ENCODE data around the gene NPFF.

The NPFF gene

GRCh38 chr12:53479331-53479730 lies 28.0 kb downstream of the NPFF start:
- in situ Hi-C loops (cut with MboI; ENCODE audit: low sequenced_read_pairs): no loop called here

- in situ Hi-C loops (cut with MboI; ENCODE audit: low sequenced_read_pairs): no loop called here
These were observed 28.4 kb downstream of the NPFF start for GRCh38 chr12:53478865-53479264.

- in situ Hi-C loops (cut with MboI; ENCODE audit: low sequenced_read_pairs): no loop called here
These were observed 30.5 kb downstream of the NPFF start for GRCh38 chr12:53476769-53477209.

- in situ Hi-C loops (cut with MboI; ENCODE audit: low sequenced_read_pairs): loop anchor here (25.0 kb wide), 1 partner anchor 438 kb away; no protein-coding TSS in a partner anchor
These were observed 32.5 kb downstream of the NPFF start for GRCh38 chr12:53474819-53475218.

- in situ Hi-C loops (cut with MboI; ENCODE audit: low sequenced_read_pairs): loop anchor here (25.0 kb wide), 1 partner anchor 437 kb away; no protein-coding TSS in a partner anchor
These were observed 33.2 kb downstream of the NPFF start for GRCh38 chr12:53474077-53474476.

GRCh38 chr12:53472056-53472582 lies 35.2 kb downstream of the NPFF start:
- in situ Hi-C loops (cut with MboI; ENCODE audit: low sequenced_read_pairs): loop anchor here (25.0 kb wide), 1 partner anchor 435 kb away; no protein-coding TSS in a partner anchor

GRCh38 chr12:53468282-53468681 lies 39.0 kb downstream of the NPFF start:
- in situ Hi-C loops (cut with MboI; ENCODE audit: low sequenced_read_pairs): loop anchor here (25.0 kb wide), 1 partner anchor 431 kb away; no protein-coding TSS in a partner anchor

GRCh38 chr12:53467880-53468279 lies 39.4 kb downstream of the NPFF start:
- in situ Hi-C loops (cut with MboI; ENCODE audit: low sequenced_read_pairs): loop anchor here (25.0 kb wide), 1 partner anchor 431 kb away; no protein-coding TSS in a partner anchor

GRCh38 chr12:53467082-53467481 lies 40.2 kb downstream of the NPFF start:
- in situ Hi-C loops (cut with MboI; ENCODE audit: low sequenced_read_pairs): loop anchor here (25.0 kb wide), 1 partner anchor 430 kb away; no protein-coding TSS in a partner anchor

GRCh38 chr12:53466640-53467039 lies 40.6 kb downstream of the NPFF start:
- in situ Hi-C loops (cut with MboI; ENCODE audit: low sequenced_read_pairs): loop anchor here (25.0 kb wide), 1 partner anchor 429 kb away; no protein-coding TSS in a partner anchor

- in situ Hi-C loops (cut with MboI; ENCODE audit: low sequenced_read_pairs): loop anchor here (25.0 kb wide), 1 partner anchor 428 kb away; no protein-coding TSS in a partner anchor
These were observed 41.6 kb downstream of the NPFF start for GRCh38 chr12:53465679-53466078.

GRCh38 chr12:53464685-53465418 lies 42.4 kb downstream of the NPFF start:
- in situ Hi-C loops (cut with MboI; ENCODE audit: low sequenced_read_pairs): loop anchor here (25.0 kb wide), 1 partner anchor 428 kb away; no protein-coding TSS in a partner anchor

- in situ Hi-C loops (cut with MboI; ENCODE audit: low sequenced_read_pairs): loop anchor here (25.0 kb wide), 1 partner anchor 427 kb away; no protein-coding TSS in a partner anchor
These were observed 43.3 kb downstream of the NPFF start for GRCh38 chr12:53463802-53464560.

- in situ Hi-C loops (cut with MboI; ENCODE audit: low sequenced_read_pairs): loop anchor here (25.0 kb wide), 1 partner anchor 426 kb away; no protein-coding TSS in a partner anchor
These were observed 44.3 kb downstream of the NPFF start for GRCh38 chr12:53462935-53463334.

- in situ Hi-C loops (cut with MboI; ENCODE audit: low sequenced_read_pairs): loop anchor here (25.0 kb wide), 1 partner anchor 424 kb away; no protein-coding TSS in a partner anchor
These were observed 45.7 kb downstream of the NPFF start for GRCh38 chr12:53461591-53461990.

- in situ Hi-C loops (cut with MboI; ENCODE audit: low sequenced_read_pairs): loop anchor here (25.0 kb wide), 1 partner anchor 424 kb away; no protein-coding TSS in a partner anchor
These were observed 46.2 kb downstream of the NPFF start for GRCh38 chr12:53461059-53461458.

- in situ Hi-C loops (cut with MboI; ENCODE audit: low sequenced_read_pairs): loop anchor here (25.0 kb wide), 1 partner anchor 422 kb away; no protein-coding TSS in a partner anchor
These were observed 48.2 kb downstream of the NPFF start for GRCh38 chr12:53459097-53459496.
